ENCODE results near the gene KIF17.

The KIF17 gene

GRCh38 chr1:20630729-20631128 lies 87.1 kb downstream of the KIF17 start:
- no peak for DNase-seq (ENCODE audit: low read depth in 1 of 2, low spot score in 1 of 2)

- no peak for DNase-seq (ENCODE audit: low read depth in 1 of 2, low spot score in 1 of 2)
These were observed 91.3 kb downstream of the KIF17 start for GRCh38 chr1:20626524-20626923.

GRCh38 chr1:20626098-20626427 lies 91.7 kb downstream of the KIF17 start:
- no peak for DNase-seq (ENCODE audit: low read depth in 1 of 2, low spot score in 1 of 2)

GRCh38 chr1:20625176-20626097 lies 92.4 kb downstream of the KIF17 start:
- DNase-seq (ENCODE audit: low read depth in 1 of 2, low spot score in 1 of 2) = no peak

GRCh38 chr1:20624709-20625108 lies 93.1 kb downstream of the KIF17 start:
- DNase-seq (ENCODE audit: low read depth in 1 of 2, low spot score in 1 of 2) = no peak

- no peak for DNase-seq (ENCODE audit: low read depth in 1 of 2, low spot score in 1 of 2)
These were observed 96.8 kb downstream of the KIF17 start for GRCh38 chr1:20621012-20621411.

GRCh38 chr1:20619999-20620398 lies 97.8 kb downstream of the KIF17 start:
- DNase-seq (ENCODE audit: low read depth in 1 of 2, low spot score in 1 of 2) = no peak

GRCh38 chr1:20618550-20618949 lies 99.3 kb downstream of the KIF17 start:
- no peak for DNase-seq (ENCODE audit: low read depth in 1 of 2, low spot score in 1 of 2)

- no peak for DNase-seq (ENCODE audit: low read depth in 1 of 2, low spot score in 1 of 2)
These were observed 100.8 kb downstream of the KIF17 start for GRCh38 chr1:20616847-20617487.

- no peak for DNase-seq (ENCODE audit: low read depth in 1 of 2, low spot score in 1 of 2)
These were observed 101.6 kb downstream of the KIF17 start for GRCh38 chr1:20615946-20616846.

- DNase-seq (ENCODE audit: low read depth in 1 of 2, low spot score in 1 of 2) = no peak
These were observed 103.7 kb downstream of the KIF17 start for GRCh38 chr1:20614131-20614579.
